Heart left ventricle (tissue), 13 donors: ENCODE data around the gene LDHAL6B.

Source experiments
- CTCF ChIP-seq, 12 donors: fragments of 200-600 bp; sonication (generic) in 4 of 12; IDR thresholded peaks; one replicate each; pipeline versions ENCODE4 v1.5.0 to v1.8.0; 2018 to 2022; ENCODE audit warnings: antibody characterized with exemption in 12 of 12, mild to moderate bottlenecking in 5 of 12
- POLR2A ChIP-seq, 2 donors: fragments of 450-650 bp; IDR thresholded peaks; one replicate each; pipeline ENCODE4 v1.6.1; 2017; ENCODE audit warnings: antibody characterized with exemption in 2 of 2, mild to moderate bottlenecking in 2 of 2, moderate library complexity in 2 of 2
- donor health status: ischemic (EF 13 %, LVEDD 7.1; RV severe dilation, severe dysfunction).
- donor health status: DM: no; HTN: yes; CAD: no.
- donor health status: DM: no; HTN: no; CAD: no.
- donor health status: ischemic (EF 25% LVEDD 6.9; RV normal size, moderate dysfunction).
- donor health status: ischemic (EF 25% LVEDD 5.7; RV mildly dilated, moderate dysfunction).
- donor health status: ischemic (EF 35%, LVEDD 5.7; RV mildly dilated, moderate dysfunction).
- donor health status: nonischemic (EF 11% LVEDD 7.7; RV severe dilation, severe dysfunction).
- donor health status: DM: yes; HTN: yes; CAD: no.
- donor health status: PGD.
- donor health status: ischemic (EF 29% LVEDD 5.4; RV normal size, mild dysfunction).
- donor health status: nonischemic (EF 23%, LVEDD 6.1; RV moderate dilation, normal function).

- TF ChIP-seq POLR2A (IDR thresholded peaks at IDR 0.05) (no peak), CTCF (IDR thresholded peaks at IDR 0.05) (no peak)
These were observed 17.1 kb downstream of the LDHAL6B start for GRCh38 chr15:59223736-59224135.
